NCI-H82 treated with DMSO at 0.1 percent for 48 hours (cell line): ENCODE measurements around the gene PNISR.

ENCODE experiments used
- DNase-seq: peaks from one replicate; lab custom pipeline; 2025; ENCODE audit not compliant: unreplicated experiment; lab: John Stamatoyannopoulos, UW

PNISR gene

DNA sequence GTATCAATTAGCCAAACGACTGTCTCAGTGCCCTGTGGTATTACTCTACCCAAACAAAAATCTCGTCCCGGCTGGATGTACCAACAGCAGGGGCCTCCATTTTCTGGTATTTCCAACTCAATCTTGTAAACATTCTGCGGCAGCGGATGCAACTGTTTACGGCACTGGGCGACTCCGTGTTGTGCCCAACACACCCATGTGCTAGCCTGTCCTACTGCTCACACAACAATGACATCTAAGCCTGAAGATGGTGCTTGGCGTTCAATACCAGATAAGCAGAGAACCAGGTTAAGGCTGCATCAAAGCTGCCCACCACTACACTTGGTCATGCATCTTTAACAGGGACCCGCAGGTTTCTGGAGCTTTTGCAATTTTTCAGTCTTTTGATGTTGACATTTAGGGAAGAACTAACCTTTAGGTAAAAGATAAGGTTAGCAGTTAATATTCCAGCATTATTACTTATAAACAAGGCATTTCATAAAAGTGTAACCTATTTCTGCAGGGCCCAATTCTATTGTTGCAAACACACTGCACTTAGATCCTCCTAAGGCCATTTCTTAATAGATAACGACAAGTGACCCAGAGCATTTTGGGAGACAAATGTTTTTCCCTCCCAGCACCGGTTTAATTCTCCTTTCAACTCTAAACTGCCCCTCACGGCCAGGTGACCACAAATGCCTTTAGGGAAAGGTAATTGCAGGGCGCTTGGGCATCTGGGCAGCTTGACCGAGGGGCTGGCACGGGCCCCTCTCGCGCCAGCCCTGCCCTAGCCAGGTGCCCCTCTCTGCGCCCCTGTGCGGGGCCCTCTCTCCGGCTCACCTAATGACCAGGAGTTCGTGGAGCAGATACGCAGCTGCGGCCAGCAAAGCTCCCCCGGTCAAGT is 76.6 kb downstream of the PNISR start:
- DNase-seq: no peak
